Coronary artery (tissue), 2 donors: ENCODE measurements around the gene LGR4.

Source experiments
- DNase-seq: peaks from one replicate; pipeline ENCODE4 v3.0.0-alpha.2; 2017; ENCODE audit warnings: low spot score
- H3K27ac ChIP-seq, 2 donors: fragments of 200-600 bp; sonication (generic); one replicate each; pipeline ENCODE4 v1.5.1; 2016 to 2019
- H3K4me3 ChIP-seq: fragments of 200-600 bp; sonication (generic); 2 replicates; pipeline ENCODE4 v1.5.1; 2016; ENCODE audit warnings: mild to moderate bottlenecking, moderate library complexity
- TF ChIP-seq, protein P1 (sequence below): fragments of 200-600 bp; sonication (generic); IDR thresholded peaks from one replicate; pipeline ENCODE4 v1.5.1; 2019; ENCODE audit warnings: antibody characterized with exemption

LGR4 gene

DNA sequence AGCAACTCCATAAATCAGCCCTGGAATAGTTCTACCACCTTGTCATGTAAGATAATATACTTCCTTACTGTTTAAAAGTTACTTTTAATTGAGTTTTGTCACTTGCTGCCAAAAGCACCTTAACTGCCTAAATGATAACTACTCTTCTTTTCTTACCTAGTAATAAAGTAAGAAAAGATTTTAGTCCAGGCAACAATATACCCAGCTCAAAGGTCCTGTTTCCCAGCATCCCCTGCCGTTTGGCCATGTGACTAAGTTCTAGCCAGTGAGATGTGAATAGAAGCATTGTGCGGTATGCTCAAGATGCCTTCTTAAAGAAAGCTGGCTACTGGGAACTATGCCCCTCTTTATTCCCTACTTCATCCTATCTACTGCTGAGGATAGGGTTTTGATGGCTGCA lies 70.1 kb downstream of the LGR4 start:
- TF ChIP-seq, protein P1, sequence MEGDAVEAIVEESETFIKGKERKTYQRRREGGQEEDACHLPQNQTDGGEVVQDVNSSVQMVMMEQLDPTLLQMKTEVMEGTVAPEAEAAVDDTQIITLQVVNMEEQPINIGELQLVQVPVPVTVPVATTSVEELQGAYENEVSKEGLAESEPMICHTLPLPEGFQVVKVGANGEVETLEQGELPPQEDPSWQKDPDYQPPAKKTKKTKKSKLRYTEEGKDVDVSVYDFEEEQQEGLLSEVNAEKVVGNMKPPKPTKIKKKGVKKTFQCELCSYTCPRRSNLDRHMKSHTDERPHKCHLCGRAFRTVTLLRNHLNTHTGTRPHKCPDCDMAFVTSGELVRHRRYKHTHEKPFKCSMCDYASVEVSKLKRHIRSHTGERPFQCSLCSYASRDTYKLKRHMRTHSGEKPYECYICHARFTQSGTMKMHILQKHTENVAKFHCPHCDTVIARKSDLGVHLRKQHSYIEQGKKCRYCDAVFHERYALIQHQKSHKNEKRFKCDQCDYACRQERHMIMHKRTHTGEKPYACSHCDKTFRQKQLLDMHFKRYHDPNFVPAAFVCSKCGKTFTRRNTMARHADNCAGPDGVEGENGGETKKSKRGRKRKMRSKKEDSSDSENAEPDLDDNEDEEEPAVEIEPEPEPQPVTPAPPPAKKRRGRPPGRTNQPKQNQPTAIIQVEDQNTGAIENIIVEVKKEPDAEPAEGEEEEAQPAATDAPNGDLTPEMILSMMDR = no peak
- Histone ChIP-seq H3K4me3 (no peak overlapping the region), H3K27ac (no peak overlapping the region)
- no peak for DNase-seq

DNA sequence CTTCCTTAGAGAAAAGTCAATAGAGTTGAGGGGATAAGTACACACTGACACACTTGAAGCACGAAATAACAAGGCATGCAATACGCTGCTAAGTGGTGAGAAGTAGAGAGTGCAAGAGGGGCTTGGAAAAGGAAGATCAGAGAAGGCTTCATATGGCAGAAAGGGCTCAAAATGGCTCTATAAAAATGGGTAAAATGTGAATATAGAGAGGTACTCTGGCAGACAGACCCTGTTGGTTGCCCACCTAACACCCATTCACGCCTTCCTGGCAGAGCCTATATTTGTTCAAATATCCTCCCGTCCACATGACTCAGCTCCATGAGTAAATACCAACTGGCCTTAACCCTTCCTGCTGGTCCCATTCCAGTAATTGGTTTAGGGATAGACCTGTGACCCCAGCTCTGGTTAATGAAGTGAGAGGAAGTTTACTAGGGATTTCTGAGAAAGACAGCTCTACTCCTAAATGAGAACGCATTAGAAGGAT lies 70.7 kb downstream of the LGR4 start:
- DNase-seq = no peak
- Histone ChIP-seq H3K4me3 (no peak overlapping the region), H3K27ac (no peak overlapping the region)
- TF ChIP-seq, protein P1 = no peak

DNA sequence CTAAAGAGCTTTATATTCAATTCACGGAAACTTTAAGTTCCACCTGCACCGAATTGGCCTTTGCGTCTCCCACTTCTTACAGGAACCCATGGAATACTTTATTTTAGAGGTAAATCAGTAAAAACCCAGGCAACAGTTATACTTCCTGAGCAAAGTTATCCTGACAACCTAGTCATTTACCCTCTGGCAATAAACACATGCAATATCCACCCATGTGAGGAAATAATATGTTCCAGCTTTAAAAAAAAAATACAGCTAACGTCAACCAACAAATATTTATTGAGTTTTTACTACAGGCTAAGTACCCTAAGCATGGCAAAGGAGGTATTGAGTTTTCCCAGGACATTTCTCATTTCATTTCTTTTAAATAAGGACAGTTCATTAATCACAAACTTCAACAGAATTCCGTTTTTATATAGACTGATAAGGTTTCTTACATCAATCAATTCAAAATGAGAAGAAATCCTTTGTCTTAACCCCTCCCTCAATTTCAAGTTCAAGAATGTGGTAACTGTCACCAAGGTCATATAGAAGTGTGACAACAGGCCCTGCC lies 71.2 kb downstream of the LGR4 start:
- Histone ChIP-seq H3K4me3 (no peak overlapping the region), H3K27ac (no peak overlapping the region)
- no peak for DNase-seq
- TF ChIP-seq, protein P1 = no peak

DNA sequence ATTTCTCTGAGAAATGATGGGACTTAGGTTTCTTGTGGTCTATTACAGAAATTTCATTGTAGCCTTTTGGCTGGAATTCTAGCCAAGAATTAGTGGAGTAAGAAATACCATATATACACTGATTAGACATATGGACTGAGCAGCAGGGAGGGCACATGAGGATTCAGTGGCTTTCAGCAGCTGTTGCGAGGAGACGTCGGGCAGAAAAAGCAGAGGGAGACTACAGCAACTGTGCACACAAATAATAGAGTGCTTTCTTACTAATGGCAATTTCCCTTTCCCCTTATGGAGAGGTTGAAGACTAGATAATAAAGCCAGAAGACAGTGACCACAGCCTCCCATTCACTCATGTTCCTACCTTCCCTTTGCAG lies 74.2 kb downstream of the LGR4 start:
- no peak overlapping the region for H3K4me3 ChIP-seq
- TF ChIP-seq, protein P1 = no peak
- DNase-seq = no peak
- H3K27ac ChIP-seq = no peak overlapping the region

DNA sequence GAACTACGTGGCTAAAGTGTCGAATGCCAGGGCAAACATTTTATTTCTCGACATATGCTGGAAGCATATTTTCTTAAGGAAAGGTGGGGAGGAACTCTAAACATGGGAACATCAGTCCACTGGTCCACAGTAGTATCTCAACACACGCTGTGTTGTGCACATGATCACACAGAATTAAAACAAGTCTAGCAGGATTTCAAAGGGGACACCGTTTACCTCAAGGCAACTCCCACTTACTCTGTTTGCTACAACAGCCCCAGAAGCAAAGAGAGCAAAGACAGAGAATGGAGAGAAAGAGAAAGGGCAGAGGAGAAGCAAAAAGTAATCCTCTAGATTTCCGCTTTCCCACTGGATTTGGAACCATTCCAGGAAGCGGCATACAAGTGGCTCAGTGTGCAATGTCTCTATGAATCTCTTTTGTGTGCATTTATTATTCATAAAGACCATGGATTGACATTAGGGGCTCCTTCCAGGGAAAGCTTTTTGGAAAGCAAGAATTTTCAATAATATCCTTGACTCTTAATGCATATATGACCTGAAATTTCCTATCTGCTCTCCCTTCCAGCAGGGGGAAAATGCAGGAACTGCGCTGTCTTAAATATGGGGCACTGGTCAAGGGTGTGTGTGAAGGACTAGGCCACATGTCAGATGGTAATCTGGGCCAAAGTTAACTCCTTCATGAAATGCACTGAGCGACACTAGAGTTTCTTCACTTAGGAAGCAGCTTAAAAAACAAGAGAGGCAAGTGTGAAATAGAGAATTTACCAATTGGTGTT lies 74.8 kb downstream of the LGR4 start:
- H3K4me3 ChIP-seq = no peak overlapping the region
- H3K27ac ChIP-seq = no peak overlapping the region
- TF ChIP-seq, protein P1 = no peak
- DNase-seq = no peak

DNA sequence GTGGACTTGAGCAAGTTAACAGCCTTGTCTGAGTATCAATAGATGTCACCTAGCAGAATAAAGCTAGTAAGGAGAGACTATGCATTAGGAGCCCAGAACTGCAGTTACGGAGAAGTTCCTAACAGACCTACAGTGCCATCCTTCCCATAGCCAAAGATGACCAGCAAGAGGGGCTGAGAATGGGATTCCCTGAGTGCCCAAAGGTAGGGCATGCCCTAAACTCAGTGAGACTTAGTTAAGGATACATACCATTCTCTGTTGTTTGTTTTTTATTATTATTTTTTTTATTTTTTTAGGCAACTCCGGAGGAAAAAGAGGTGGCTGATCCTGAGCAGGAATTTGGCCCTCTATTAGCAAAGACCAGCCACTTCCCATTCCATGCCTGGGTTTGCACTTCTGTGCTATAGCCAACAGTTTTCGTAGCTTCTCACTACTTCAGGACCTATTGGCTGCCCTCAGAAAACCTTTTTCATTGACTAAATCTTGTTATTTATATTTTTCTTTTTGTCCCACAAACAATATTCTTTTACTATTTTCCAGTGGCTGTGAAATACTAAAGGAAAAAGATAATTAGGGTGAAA lies 76.2 kb downstream of the LGR4 start:
- Histone ChIP-seq H3K4me3 (no peak overlapping the region), H3K27ac (no peak overlapping the region)
- TF ChIP-seq, protein P1 = no peak
- DNase-seq = no peak
